Ovary (tissue), 9 donors: ENCODE data around the gene PSME3. TPM values are rescaled to one million over a fixed set of nuclear protein-coding genes. Genes with fewer than 3 reads are reported as not detected.

Experiments used
- DNase-seq, 5 donors: peaks; one replicate each; pipeline ENCODE4 v3.0.0-alpha.2; 2019 to 2020
- H3K27ac ChIP-seq, 2 donors: fragments of 200-600 bp; one replicate each; pipeline versions ENCODE4 v1.5.1 to v1.8.0; 2019 to 2022
- H3K27me3 ChIP-seq: fragments of 200-600 bp; one replicate; pipeline ENCODE4 v1.8.0; 2022
- H3K36me3 ChIP-seq: fragments of 200-600 bp; sonication (generic); one replicate; pipeline ENCODE4 v1.5.1; 2019
- H3K4me1 ChIP-seq: one replicate; pipeline ENCODE4 v1.8.1; 2013; ENCODE audit warnings: mild to moderate bottlenecking, moderate library complexity; ENCODE audit not compliant: insufficient read depth
- H3K4me3 ChIP-seq: fragments of 200-600 bp; sonication (generic); one replicate; pipeline ENCODE4 v1.5.1; 2017
- H3K9me3 ChIP-seq, 2 donors: fragments of 200-600 bp in 1 of 2; sonication (generic) in 1 of 2; one replicate each; pipeline versions ENCODE4 v1.5.1 to v1.8.1; 2013 to 2019; ENCODE audit warnings: mild to moderate bottlenecking in 1 of 2, moderate library complexity in 1 of 2
- CTCF ChIP-seq, 3 donors: fragments of 450-650 bp in 2 of 3; fragments of 200-600 bp in 1 of 3; IDR thresholded peaks; one replicate each; pipeline versions ENCODE4 v1.5.1 to v1.8.0; 2016 to 2022; ENCODE audit warnings: antibody characterized with exemption in 3 of 3, mild to moderate bottlenecking in 1 of 3
- EP300 ChIP-seq: sonication (generic); formaldehyde crosslinking; IDR thresholded peaks from one replicate; pipeline ENCODE4 v1.6.1; 2017; ENCODE audit warnings: antibody characterized with exemption
- POLR2A ChIP-seq: fragments of 450-650 bp; IDR thresholded peaks from one replicate; pipeline ENCODE4 v1.6.1; 2017; ENCODE audit warnings: antibody characterized with exemption, mild to moderate bottlenecking, moderate library complexity
- WGBS, 3 donors: extraction: QIAGEN DNeasy Blood & Tissue Kit in 1 of 3; methylation state at CpG; one replicate each; pipeline versions ENCODE4 v1.1.5 to v1.1.7; 2013 to 2017; 5-methylcytosine and 5-hydroxymethylcytosine counted together
- intact Hi-C, 4 donors: fragments of 100-400 bp; cut with DNase I; formaldehyde crosslinking; loops; one replicate each; pipeline versions ENCODE4 v1.11.0 to v1.15.1; 2022 to 2023
- polyA plus RNA-seq, 2 donors: library from polyadenylated mRNA; stranded (reverse); fragments of 200-250 nt in 1 of 2; fragments of 350-450 nt in 1 of 2; fragmentation: Illumina TruSeq in 1 of 2; extraction: RNeasy Lipid Tissue Mini Kit (QIAGEN cat#74804) in 1 of 2; gene quantifications; one replicate each; pipeline ENCODE4 v1.2.3, GENCODE V29; 2013 to 2014
- total RNA-seq, 7 donors: library from RNA; depleted of rRNA in 2 of 7; stranded (reverse); fragments of >200 nt in 2 of 7; fragmentation: NEBNext Ultra II Directional in 3 of 7; extraction: Animal tissue kit (Norgen Biotek cat#: 25700) in 3 of 7; gene quantifications; one replicate each; pipeline versions ENCODE4 v1.1.0 to v1.2.4, GENCODE V29; 2016 to 2023
- donor health status: DM: no; HTN: no; CAD: no; lungs with moderate emphysema.
- donor health status: DM: no; HTN: no; CAD: no.
- donor health status: Bipolar disorder and iron deficiency.
- donor health status: DM: yes; HTN: yes; CAD: no.
- donor health status: DM: no; HTN: no; CAD: no.
- donor health status: DM: yes; HTN: yes; CAD: no.

PSME3 gene
- total and polyA plus RNA-seq, 9 donors = 28.6 to 118 (median 61.9) TPM

- intact Hi-C loops = loop anchor here in 3 of 4 donors (5.0 to 10.0 kb wide), 3 partner anchors 86 to 149 kb away; partner anchors contain the start of gene RPL27 (in 1 of the 3)
- no peak overlapping the region for H3K4me3 ChIP-seq
- no peaks in the 10 kb centered on the region for H3K9me3 ChIP-seq
- no peaks in the 10 kb centered on the region for H3K27me3 ChIP-seq
- H3K4me1 ChIP-seq = peaks cover 3% of the 10 kb centered on the region
- WGBS, 3 donors = 65 to 78% (median 74%) methylated on average over 7 of the region's 7 CpGs
- DNase-seq = no peak
- TF ChIP-seq POLR2A (no peak), CTCF (IDR thresholded peaks at IDR 0.05) (no peak), EP300 (no peak)
- H3K27ac ChIP-seq = no peak overlapping the region
- no peaks in the 10 kb centered on the region for H3K36me3 ChIP-seq
Observed at GRCh38 chr17:42845918-42846593, 12.9 kb downstream of the PSME3 start.

- Histone ChIP-seq H3K27me3 (no peaks in the 10 kb centered on the region), H3K4me1 (peaks cover 3% of the 10 kb centered on the region), H3K27ac (no peak overlapping the region), H3K4me3 (no peak overlapping the region), H3K36me3 (no peaks in the 10 kb centered on the region), H3K9me3 (no peaks in the 10 kb centered on the region)
- no peak for DNase-seq
- WGBS, 3 donors = 48 to 64% (median 49%) methylated on average over 9 of the region's 9 CpGs
- intact Hi-C loops = loop anchor here in 3 of 4 donors (5.0 to 10.0 kb wide), 3 partner anchors 86 to 148 kb away; partner anchors contain the start of gene RPL27 (in 1 of the 3)
- no peak for TF ChIP-seq CTCF (IDR thresholded peaks at IDR 0.05)
Observed at GRCh38 chr17:42846594-42847280, 13.5 kb downstream of the PSME3 start.

GRCh38 chr17:42848093-42848492 lies 14.9 kb downstream of the PSME3 start:
- 69 to 83% (median 70%) methylated on average over 3 of the region's 3 CpGs for WGBS, 3 donors

GRCh38 chr17:42849031-42849430 lies 15.8 kb downstream of the PSME3 start:
- no peak overlapping the region for H3K4me3 ChIP-seq
- intact Hi-C loops = loop anchor here in 3 of 4 donors (5.0 to 10.0 kb wide), 3 partner anchors 83 to 146 kb away; partner anchors contain the start of gene RPL27 (in 1 of the 3)
- DNase-seq = no peak
- peaks cover 5% of the 10 kb centered on the region for H3K4me1 ChIP-seq
- 76 to 90% (median 90%) methylated on average over 8 to 9 of the region's 9 CpGs for WGBS, 3 donors
- no peak overlapping the region for H3K27ac ChIP-seq
- no peaks in the 10 kb centered on the region for H3K27me3 ChIP-seq
- H3K9me3 ChIP-seq = no peaks in the 10 kb centered on the region
- TF ChIP-seq CTCF (IDR thresholded peaks at IDR 0.05) (no peak), EP300 (no peak), POLR2A (no peak)
- no peaks in the 10 kb centered on the region for H3K36me3 ChIP-seq

More at GRCh38 chr17:42848093-42848492, 14.9 kb downstream of the PSME3 start:
- peaks cover 3% of the 10 kb centered on the region for H3K4me1 ChIP-seq
- no peak overlapping the region for H3K4me3 ChIP-seq
- H3K9me3 ChIP-seq = no peaks in the 10 kb centered on the region
- no peaks in the 10 kb centered on the region for H3K36me3 ChIP-seq
- no peak for TF ChIP-seq EP300
- no peak for TF ChIP-seq CTCF (IDR thresholded peaks at IDR 0.05)
- TF ChIP-seq POLR2A = no peak
- intact Hi-C loops = loop anchor here in 3 of 4 donors (5.0 to 10.0 kb wide), 3 partner anchors 84 to 147 kb away; partner anchors contain the start of gene RPL27 (in 1 of the 3)
- no peaks in the 10 kb centered on the region for H3K27me3 ChIP-seq
- H3K27ac ChIP-seq = no peak overlapping the region
- DNase-seq = no peak
